Ovary (tissue), 3 donors: ENCODE results near the gene PTPRN2.

ENCODE experiments used
- EP300 ChIP-seq: sonication (generic); formaldehyde crosslinking; IDR thresholded peaks from one replicate; pipeline ENCODE4 v1.6.1; 2017; ENCODE audit warnings: antibody characterized with exemption
- POLR2A ChIP-seq: fragments of 450-650 bp; IDR thresholded peaks from one replicate; pipeline ENCODE4 v1.6.1; 2017; ENCODE audit warnings: antibody characterized with exemption, mild to moderate bottlenecking, moderate library complexity
- TF ChIP-seq, protein P1 (sequence below), 3 donors: fragments of 450-650 bp in 2 of 3; fragments of 200-600 bp in 1 of 3; IDR thresholded peaks; one replicate each; pipeline versions ENCODE4 v1.5.1 to v1.8.0; 2016 to 2022; ENCODE audit warnings: antibody characterized with exemption in 3 of 3, mild to moderate bottlenecking in 1 of 3
- donor health status: DM: no; HTN: no; CAD: no.

GRCh38 chr7:157633465-157634185 is 954.0 kb downstream of the PTPRN2 start:
- TF ChIP-seq, protein P1, sequence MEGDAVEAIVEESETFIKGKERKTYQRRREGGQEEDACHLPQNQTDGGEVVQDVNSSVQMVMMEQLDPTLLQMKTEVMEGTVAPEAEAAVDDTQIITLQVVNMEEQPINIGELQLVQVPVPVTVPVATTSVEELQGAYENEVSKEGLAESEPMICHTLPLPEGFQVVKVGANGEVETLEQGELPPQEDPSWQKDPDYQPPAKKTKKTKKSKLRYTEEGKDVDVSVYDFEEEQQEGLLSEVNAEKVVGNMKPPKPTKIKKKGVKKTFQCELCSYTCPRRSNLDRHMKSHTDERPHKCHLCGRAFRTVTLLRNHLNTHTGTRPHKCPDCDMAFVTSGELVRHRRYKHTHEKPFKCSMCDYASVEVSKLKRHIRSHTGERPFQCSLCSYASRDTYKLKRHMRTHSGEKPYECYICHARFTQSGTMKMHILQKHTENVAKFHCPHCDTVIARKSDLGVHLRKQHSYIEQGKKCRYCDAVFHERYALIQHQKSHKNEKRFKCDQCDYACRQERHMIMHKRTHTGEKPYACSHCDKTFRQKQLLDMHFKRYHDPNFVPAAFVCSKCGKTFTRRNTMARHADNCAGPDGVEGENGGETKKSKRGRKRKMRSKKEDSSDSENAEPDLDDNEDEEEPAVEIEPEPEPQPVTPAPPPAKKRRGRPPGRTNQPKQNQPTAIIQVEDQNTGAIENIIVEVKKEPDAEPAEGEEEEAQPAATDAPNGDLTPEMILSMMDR (IDR thresholded peaks at IDR 0.05) = no peak
- TF ChIP-seq POLR2A (no peak), EP300 (no peak)
